Chondrocyte (in vitro differentiated cells): ENCODE results near the gene AK4. TPM values are rescaled to one million over a fixed set of nuclear protein-coding genes. Genes with fewer than 3 reads are reported as not detected.
"Not testable (repeated sequence)": the region's sequence is repeated elsewhere in the genome, so short reads cannot be mapped to it uniquely, and the experiment has no call there.

Source experiments
- DNase-seq: peaks from one replicate; pipeline ENCODE4 v3.0.0; 2021; ENCODE audit warnings: mixed read lengths, low spot score
- H3K27ac Mint-ChIP-seq: one replicate; pipeline ENCODE4 v1.8.0; 2021; ENCODE audit warnings: mild to moderate bottlenecking, moderate library complexity, mixed read lengths; ENCODE audit not compliant: unreplicated experiment
- H3K27me3 Mint-ChIP-seq: 2 replicates; pipeline ENCODE4 v1.8.0; 2021; ENCODE audit warnings: low read depth, mixed read lengths
- H3K36me3 Mint-ChIP-seq: 2 replicates; pipeline ENCODE4 v1.8.0; 2021; ENCODE audit warnings: low read depth, mixed read lengths
- H3K4me1 Mint-ChIP-seq: 2 replicates; pipeline ENCODE4 v1.8.0; 2021; ENCODE audit warnings: low read depth, mild to moderate bottlenecking, mixed read lengths
- H3K4me3 Mint-ChIP-seq: one replicate; pipeline ENCODE4 v1.8.0; 2021; ENCODE audit warnings: mild to moderate bottlenecking, moderate library complexity, mixed read lengths; ENCODE audit not compliant: unreplicated experiment
- H3K9me3 Mint-ChIP-seq: 2 replicates; pipeline ENCODE4 v1.8.0; 2021; ENCODE audit warnings: low read depth, mixed read lengths
- CTCF ChIP-seq: fragments of 200-600 bp; sonication (generic); IDR thresholded peaks from 2 replicates; pipeline ENCODE4 v1.5.0; 2021; ENCODE audit warnings: antibody characterized with exemption, mild to moderate bottlenecking, moderate library complexity
- total RNA-seq: library from RNA; stranded (reverse); gene quantifications from 3 replicates; pipeline ENCODE4 v1.2.1, GENCODE V29; 2021

The AK4 gene
- total RNA-seq, 1 donor from 2014 or later = 87.9 TPM

GRCh38 chr1:65159801-65160523 is 12.0 kb downstream of the AK4 start:
- H3K27ac Mint-ChIP-seq = no peak overlapping the region
- no peaks in the 10 kb centered on the region for H3K27me3 Mint-ChIP-seq
- H3K4me3 Mint-ChIP-seq = no peak overlapping the region
- no peaks in the 10 kb centered on the region for H3K9me3 Mint-ChIP-seq
- no peak for TF ChIP-seq CTCF
- H3K36me3 Mint-ChIP-seq = peaks cover 7% of the 10 kb centered on the region
- peaks cover 5% of the 10 kb centered on the region for H3K4me1 Mint-ChIP-seq
- no peak for DNase-seq

GRCh38 chr1:65163201-65163805 is 15.3 kb downstream of the AK4 start:
- TF ChIP-seq CTCF = no peak
- H3K4me3 Mint-ChIP-seq = no peak overlapping the region
- H3K4me1 Mint-ChIP-seq = peaks cover 12% of the 10 kb centered on the region
- no peaks in the 10 kb centered on the region for H3K27me3 Mint-ChIP-seq
- H3K9me3 Mint-ChIP-seq = no peaks in the 10 kb centered on the region
- no peak overlapping the region for H3K27ac Mint-ChIP-seq
- DNase-seq = no peak
- peaks cover 5% of the 10 kb centered on the region for H3K36me3 Mint-ChIP-seq

GRCh38 chr1:65164101-65164500 is 16.1 kb downstream of the AK4 start:
- not testable (repeated sequence) for H3K36me3 Mint-ChIP-seq, DNase-seq, H3K27me3 Mint-ChIP-seq, H3K9me3 Mint-ChIP-seq, H3K4me3 Mint-ChIP-seq, H3K27ac Mint-ChIP-seq
- peaks cover 12% of the 10 kb centered on the region for H3K4me1 Mint-ChIP-seq

- no peak overlapping the region for H3K4me3 Mint-ChIP-seq
- H3K27ac Mint-ChIP-seq = no peak overlapping the region
- no peak for DNase-seq
- TF ChIP-seq CTCF = no peak
- H3K9me3 Mint-ChIP-seq = no peaks in the 10 kb centered on the region
- no peaks in the 10 kb centered on the region for H3K27me3 Mint-ChIP-seq
- H3K36me3 Mint-ChIP-seq = peaks cover 5% of the 10 kb centered on the region
- peaks cover 17% of the 10 kb centered on the region for H3K4me1 Mint-ChIP-seq
Measured at GRCh38 chr1:65164633-65165032, 16.6 kb downstream of the AK4 start.

- peaks cover 5% of the 10 kb centered on the region for H3K36me3 Mint-ChIP-seq
- no peaks in the 10 kb centered on the region for H3K27me3 Mint-ChIP-seq
- no peak overlapping the region for H3K4me3 Mint-ChIP-seq
- DNase-seq = no peak
- H3K27ac Mint-ChIP-seq = no peak overlapping the region
- TF ChIP-seq CTCF = no peak
- peaks cover 25% of the 10 kb centered on the region for H3K4me1 Mint-ChIP-seq
- no peaks in the 10 kb centered on the region for H3K9me3 Mint-ChIP-seq
Measured at GRCh38 chr1:65165269-65165993, 17.4 kb downstream of the AK4 start.
